Activated CD8-positive, alpha-beta T cell treated with anti-CD3 and anti-CD28 coated beads for 36 hours (primary cell): ENCODE data around the gene NKIRAS2. TPM values are rescaled to one million over a fixed set of nuclear protein-coding genes. Genes with fewer than 3 reads are reported as not detected.
A peak's percentile ranks its signal among the peaks of the same experiment; 100 is the strongest.
"Not testable (repeated sequence)": the region's sequence is repeated elsewhere in the genome, so short reads cannot be mapped to it uniquely, and the experiment has no call there.

Experiments used
- ATAC-seq: fragments of 200-7000 bp; cut with Tn5 transposase; one replicate; pipeline ENCODE4 v1.10.0; 2021; ENCODE audit warnings: mild to moderate bottlenecking, moderate library complexity
- CTCF ChIA-PET: fragments of 350-600 bp; sonication (Branson Sonifier 250); formaldehyde crosslinking; loops from one replicate; lab custom pipeline; 2021; ENCODE audit warnings: antibody characterized with exemption; lab: Charles Lee
- POLR2A ChIA-PET: fragments of 350-600 bp; sonication (Branson Sonifier 250); formaldehyde crosslinking; loops from one replicate; lab custom pipeline; 2021; ENCODE audit warnings: antibody characterized with exemption; lab: Charles Lee
- DNase-seq: peaks from one replicate; pipeline ENCODE4 v3.0.0-alpha.2; 2020
- H3K27ac Mint-ChIP-seq: one replicate; pipeline ENCODE4 v1.8.0; 2021; ENCODE audit warnings: mild to moderate bottlenecking, mixed read lengths
- H3K27me3 Mint-ChIP-seq: one replicate; pipeline ENCODE4 v1.8.0; 2021; ENCODE audit warnings: mixed read lengths
- H3K36me3 Mint-ChIP-seq: one replicate; pipeline ENCODE4 v1.8.0; 2021; ENCODE audit warnings: low read depth, mixed read lengths
- H3K4me1 Mint-ChIP-seq: one replicate; pipeline ENCODE4 v1.8.0; 2021; ENCODE audit warnings: low read depth, mixed read lengths
- H3K4me3 Mint-ChIP-seq: one replicate; pipeline ENCODE4 v1.8.0; 2021; ENCODE audit warnings: mild to moderate bottlenecking, moderate library complexity, mixed read lengths
- H3K9me3 Mint-ChIP-seq: one replicate; pipeline ENCODE4 v1.8.0; 2021; ENCODE audit warnings: mixed read lengths
- CTCF ChIP-seq: fragments of 200-600 bp; IDR thresholded peaks from one replicate; pipeline ENCODE4 v1.8.0; 2022; ENCODE audit warnings: antibody characterized with exemption, mild to moderate bottlenecking
- intact Hi-C: fragments of 100-400 bp; cut with micrococcal nuclease; formaldehyde crosslinking; loops from one replicate; pipeline ENCODE4 v1.10.0; 2022
- total RNA-seq, 2 experiments: library from RNA; stranded (reverse); gene quantifications; one replicate each; pipeline ENCODE4 v1.2.3, GENCODE V29; 2021

The NKIRAS2 gene
- total RNA-seq, 2 experiments from 2014 or later, result 13.8 to 15.0 TPM

GRCh38 chr17:42018988-42019387, 902 bp upstream of the NKIRAS2 start:
- Mint-ChIP-seq H3K4me1 (peaks cover 42% of the 10 kb centered on the region), H3K27me3 (no peaks in the 10 kb centered on the region), H3K9me3 (no peaks in the 10 kb centered on the region), H3K36me3 (peaks cover 26% of the 10 kb centered on the region), H3K4me3 (peak overlapping the region; percentile 97), H3K27ac (no peak overlapping the region)
- intact Hi-C loops, result no loop called here
- ChIA-PET CTCF (interaction anchor here (1.1 to 7.5 kb wide), 12 partner anchors 7 to 159 kb away, joined by 3 to 110 read pairs (median 10); partner anchors contain the start of genes ACLY, CNP, DHX58 and KAT2A), POLR2A (interaction anchor here (0.7 to 5.5 kb wide), 6 partner anchors 10 to 100 kb away, joined by 3 to 41 read pairs (median 6); partner anchors contain the start of genes ACLY, CNP and DHX58)
- ATAC-seq (no peak), DNase-seq (no peak)
- no peak for TF ChIP-seq CTCF

GRCh38 chr17:42020845-42021244, 955 bp downstream of the NKIRAS2 start:
- peaks cover 43% of the 10 kb centered on the region for H3K4me1 Mint-ChIP-seq
- CTCF ChIA-PET, result interaction anchor here (0.9 to 7.5 kb wide), 21 partner anchors 8 to 161 kb away, joined by 3 to 110 read pairs (median 4); partner anchors contain the start of genes DHX58, KAT2A, ODAD4 and ZNF385C
- ATAC-seq, DNase-seq, H3K27me3 Mint-ChIP-seq, H3K9me3 Mint-ChIP-seq: not testable (repeated sequence)
- intact Hi-C loops, result loop anchor here (5.0 kb wide), 1 partner anchor 91 kb away; the partner anchor contains the start of gene DHX58
- POLR2A ChIA-PET, result interaction anchor here (0.7 to 5.5 kb wide), 10 partner anchors 19 to 399 kb away, joined by 3 to 36 read pairs (median 4); partner anchors contain the start of genes DHX58 and ZNF385C
- H3K27ac Mint-ChIP-seq, result peak overlapping the region; percentile 78
- peak overlapping the region; percentile 89 for H3K4me3 Mint-ChIP-seq
- H3K36me3 Mint-ChIP-seq, result peaks cover 23% of the 10 kb centered on the region

- Mint-ChIP-seq H3K9me3 (no peaks in the 10 kb centered on the region), H3K4me3 (no peak overlapping the region), H3K4me1 (peaks cover 30% of the 10 kb centered on the region), H3K36me3 (peaks cover 13% of the 10 kb centered on the region), H3K27ac (peak overlapping the region; percentile 81), H3K27me3 (peaks cover 3% of the 10 kb centered on the region)
- ChIA-PET POLR2A (interaction anchor here (1.6 to 2.2 kb wide), 3 partner anchors 17 to 89 kb away, joined by 3 to 7 read pairs (median 5); partner anchors contain the start of gene DHX58), CTCF (interaction anchor here (0.8 to 5.5 kb wide), 9 partner anchors 12 to 95 kb away, joined by 4 to 65 read pairs (median 8); partner anchors contain the start of genes DHX58 and KAT2A)
- DNase-seq, result no peak
- TF ChIP-seq CTCF, result no peak
- no peak for ATAC-seq
- intact Hi-C loops, result loop anchor here (5.0 kb wide), 1 partner anchor 89 kb away; the partner anchor contains the start of gene DHX58
Observed at GRCh38 chr17:42023524-42024349, 3.8 kb downstream of the NKIRAS2 start.

- Mint-ChIP-seq H3K27me3 (peaks cover 5% of the 10 kb centered on the region), H3K36me3 (peaks cover 11% of the 10 kb centered on the region), H3K27ac (no peak overlapping the region), H3K9me3 (no peaks in the 10 kb centered on the region), H3K4me1 (peaks cover 26% of the 10 kb centered on the region), H3K4me3 (no peak overlapping the region)
- intact Hi-C loops, result no loop called here
- POLR2A ChIA-PET, result interaction anchor here (0.7 to 1.4 kb wide), 4 partner anchors 45 to 96 kb away, joined by 3 to 5 read pairs (median 4); partner anchors contain the start of genes DHX58 and KAT2A
- ATAC-seq (no peak), DNase-seq (no peak)
- TF ChIP-seq CTCF, result peak; percentile 44
- CTCF ChIA-PET, result interaction anchor here (0.7 to 5.5 kb wide), 30 partner anchors 8 to 495 kb away, joined by 3 to 65 read pairs (median 5); partner anchors contain the start of genes DHX58, DNAJC7, GHDC and KAT2A
Observed at GRCh38 chr17:42025191-42025579, 5.3 kb downstream of the NKIRAS2 start.

- TF ChIP-seq CTCF, result no peak
- Mint-ChIP-seq H3K36me3 (peaks cover 11% of the 10 kb centered on the region), H3K4me1 (peaks cover 21% of the 10 kb centered on the region), H3K9me3 (no peaks in the 10 kb centered on the region), H3K4me3 (no peak overlapping the region), H3K27me3 (peaks cover 5% of the 10 kb centered on the region), H3K27ac (no peak overlapping the region)
- intact Hi-C loops, result no loop called here
- ChIA-PET CTCF (interaction anchor here (0.6 to 5.5 kb wide), 23 partner anchors 8 to 494 kb away, joined by 3 to 65 read pairs (median 5); partner anchors contain the start of genes DHX58, DNAJC7, KAT2A and ODAD4), POLR2A (interaction anchor here (1.0 to 1.4 kb wide), 2 partner anchors 87 to 95 kb away, joined by 4 to 5 read pairs; partner anchors contain the start of genes DHX58 and KAT2A)
- DNase-seq (no peak), ATAC-seq (no peak)
Observed at GRCh38 chr17:42025936-42026335, 6.0 kb downstream of the NKIRAS2 start.
